Skeletal muscle satellite cell (primary cell): ENCODE data around the gene OTP.
"Not testable (repeated sequence)": the region's sequence is repeated elsewhere in the genome, so short reads cannot be mapped to it uniquely, and the experiment has no call there.

Source experiments
- H3K27me3 ChIP-seq: 2 replicates; pipeline ENCODE4 v1.7.0; 2013; ENCODE audit warnings: low read length; ENCODE audit not compliant: control insufficient read depth, insufficient read depth
- H3K36me3 ChIP-seq: 2 replicates; pipeline ENCODE4 v1.7.0; 2013; ENCODE audit warnings: mild to moderate bottlenecking, control low read depth, low read length; ENCODE audit not compliant: insufficient read depth
- H3K4me1 ChIP-seq: 2 replicates; pipeline ENCODE4 v1.7.0; 2013; ENCODE audit warnings: low read length; ENCODE audit not compliant: control insufficient read depth, insufficient read depth
- H3K4me2 ChIP-seq: 2 replicates; pipeline ENCODE4 v1.7.0; 2013; ENCODE audit warnings: mild to moderate bottlenecking, low read length
- H3K4me3 ChIP-seq: 2 replicates; pipeline ENCODE4 v1.7.0; 2013; ENCODE audit warnings: low read length
- H3K9ac ChIP-seq: 2 replicates; pipeline ENCODE4 v1.7.0; 2013; ENCODE audit warnings: mild to moderate bottlenecking, low read depth, low read length, moderate library complexity
- H3K9me3 ChIP-seq: replicated peaks from 2 replicates; pipeline ENCODE4 v1.7.0; 2013; ENCODE audit warnings: mild to moderate bottlenecking, control low read depth, low read length

The OTP gene

GRCh38 chr5:77582143-77582542 is 56.4 kb downstream of the OTP start:
- H3K4me3 ChIP-seq, H3K9ac ChIP-seq, H3K9me3 ChIP-seq, H3K4me2 ChIP-seq, H3K4me1 ChIP-seq, H3K36me3 ChIP-seq: not testable (repeated sequence)
- H3K27me3 ChIP-seq = peaks cover 34% of the 10 kb centered on the region
